Fibroblast of pulmonary artery (primary cell): ENCODE data around the gene UBE2E3.

ENCODE experiments used
- DNase-seq: peaks from one replicate; pipeline ENCODE4 v3.0.0-alpha.2; 2010; ENCODE audit warnings: low read depth
- H3K4me3 ChIP-seq: replicated peaks from 2 replicates; pipeline ENCODE4 v1.5.1; 2011; ENCODE audit warnings: low read depth, mild to moderate bottlenecking, control low read depth, low read length, moderate library complexity
- TF ChIP-seq, protein P1 (sequence below): IDR thresholded peaks from 2 replicates; pipeline ENCODE4 v1.5.1; 2011; ENCODE audit warnings: mild to moderate bottlenecking, control low read depth, low read length, inconsistent platforms; ENCODE audit errors: missing control alignments

UBE2E3 gene

DNA sequence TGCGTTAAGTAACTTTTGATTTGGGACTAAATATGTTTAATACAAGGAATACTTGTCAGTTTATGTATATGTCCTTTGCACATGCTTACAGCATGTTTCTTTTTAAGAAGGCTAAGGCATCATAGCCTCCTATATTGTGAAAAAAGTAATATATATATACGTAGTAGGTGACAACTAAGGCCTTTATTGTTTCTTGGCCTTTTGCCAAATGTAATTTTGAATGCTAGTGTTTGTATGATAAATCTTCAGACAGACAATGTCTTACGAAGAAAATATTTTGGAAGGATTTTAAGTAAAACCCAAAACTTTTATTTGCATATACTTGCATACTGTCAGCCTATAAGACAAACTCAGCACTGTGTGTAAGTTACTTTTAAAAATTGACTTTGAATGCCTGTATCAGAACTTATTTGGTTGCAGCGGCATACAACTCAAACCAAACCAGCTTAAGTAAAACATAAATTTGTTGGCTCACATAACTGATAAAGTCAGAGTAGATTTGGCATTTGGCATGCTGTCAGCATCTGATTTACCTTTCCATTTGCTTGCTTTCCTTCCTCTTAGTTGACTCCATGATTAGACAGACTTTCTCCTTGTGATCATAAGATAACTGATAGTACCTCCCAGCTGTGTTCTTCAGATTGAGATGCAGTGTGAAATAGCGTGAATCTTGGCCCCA, 24.4 kb downstream of the UBE2E3 start:
- no peak overlapping the region for H3K4me3 ChIP-seq
- TF ChIP-seq, protein P1, sequence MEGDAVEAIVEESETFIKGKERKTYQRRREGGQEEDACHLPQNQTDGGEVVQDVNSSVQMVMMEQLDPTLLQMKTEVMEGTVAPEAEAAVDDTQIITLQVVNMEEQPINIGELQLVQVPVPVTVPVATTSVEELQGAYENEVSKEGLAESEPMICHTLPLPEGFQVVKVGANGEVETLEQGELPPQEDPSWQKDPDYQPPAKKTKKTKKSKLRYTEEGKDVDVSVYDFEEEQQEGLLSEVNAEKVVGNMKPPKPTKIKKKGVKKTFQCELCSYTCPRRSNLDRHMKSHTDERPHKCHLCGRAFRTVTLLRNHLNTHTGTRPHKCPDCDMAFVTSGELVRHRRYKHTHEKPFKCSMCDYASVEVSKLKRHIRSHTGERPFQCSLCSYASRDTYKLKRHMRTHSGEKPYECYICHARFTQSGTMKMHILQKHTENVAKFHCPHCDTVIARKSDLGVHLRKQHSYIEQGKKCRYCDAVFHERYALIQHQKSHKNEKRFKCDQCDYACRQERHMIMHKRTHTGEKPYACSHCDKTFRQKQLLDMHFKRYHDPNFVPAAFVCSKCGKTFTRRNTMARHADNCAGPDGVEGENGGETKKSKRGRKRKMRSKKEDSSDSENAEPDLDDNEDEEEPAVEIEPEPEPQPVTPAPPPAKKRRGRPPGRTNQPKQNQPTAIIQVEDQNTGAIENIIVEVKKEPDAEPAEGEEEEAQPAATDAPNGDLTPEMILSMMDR, result no peak
- DNase-seq, result no peak

DNA sequence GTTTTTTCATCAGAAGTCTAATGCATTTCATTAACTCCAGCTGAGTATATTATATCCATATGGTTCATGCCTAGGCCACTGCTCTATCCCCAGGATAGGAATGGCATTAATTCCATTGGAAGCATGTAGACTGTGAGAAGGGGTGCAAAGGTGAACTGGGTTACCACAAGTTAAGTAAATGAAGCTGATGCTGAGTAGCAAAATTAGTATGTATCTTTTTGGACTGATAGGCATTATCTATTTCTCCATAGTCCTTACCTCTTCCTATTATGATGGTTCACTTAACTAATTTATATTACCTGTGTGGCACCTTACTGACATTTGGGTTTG, 24.9 kb downstream of the UBE2E3 start:
- TF ChIP-seq, protein P1, result no peak
- DNase-seq, result no peak
- no peak overlapping the region for H3K4me3 ChIP-seq

DNA sequence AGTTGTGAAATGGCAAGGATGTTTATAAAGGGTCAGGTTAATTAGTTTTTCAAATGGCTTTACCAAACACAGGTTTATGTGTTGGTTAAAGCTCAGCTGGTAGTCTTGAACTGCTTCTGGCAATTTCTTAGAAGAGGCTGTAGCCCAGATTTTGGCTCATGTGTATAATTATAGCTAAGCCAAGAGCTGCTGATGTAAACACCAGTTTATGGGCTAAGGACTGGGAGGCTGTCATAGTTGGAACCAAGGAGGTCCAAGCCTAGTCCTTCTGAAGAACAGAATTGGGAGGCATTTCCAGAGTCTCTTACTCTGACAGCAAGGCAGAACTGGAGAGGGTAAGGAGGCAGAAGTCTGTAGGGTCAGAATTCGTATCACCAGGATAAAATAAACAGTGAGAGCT, 25.4 kb downstream of the UBE2E3 start:
- no peak for DNase-seq
- TF ChIP-seq, protein P1, result no peak
- no peak overlapping the region for H3K4me3 ChIP-seq

DNA sequence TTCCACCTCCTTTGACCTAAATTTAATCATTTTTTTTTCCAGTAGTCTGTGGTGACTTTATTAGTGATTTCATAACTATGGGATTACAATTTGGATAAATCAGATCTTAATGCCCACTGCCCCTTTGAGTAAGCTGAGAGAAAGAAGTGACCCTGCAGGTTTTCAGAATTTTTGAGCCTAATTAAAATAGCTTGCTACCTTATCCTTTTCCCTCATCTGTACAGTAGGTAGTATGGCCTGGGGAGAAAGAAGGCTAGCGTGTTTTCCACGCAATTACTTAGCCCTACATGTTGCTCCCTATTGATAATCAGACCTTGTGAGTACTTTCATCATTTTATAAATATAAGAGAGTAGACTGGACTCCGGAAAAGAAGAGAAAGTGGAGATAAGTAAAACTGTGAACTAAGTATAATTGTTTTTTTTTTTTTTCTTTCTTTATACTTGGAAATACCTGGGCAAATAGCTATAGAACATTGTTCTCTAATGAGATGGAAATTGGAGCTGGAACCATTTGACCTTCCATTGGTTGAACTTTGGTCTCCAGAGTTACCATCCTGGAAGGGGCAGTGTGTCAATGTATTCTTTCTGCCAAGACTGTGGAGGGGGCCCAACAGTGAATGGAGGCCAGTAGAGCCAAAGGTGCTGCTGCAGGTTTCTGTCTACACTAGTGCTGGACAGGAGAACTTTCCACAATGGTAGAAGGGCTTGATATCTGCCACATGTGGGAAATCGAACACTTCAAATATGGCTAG, 26.9 kb downstream of the UBE2E3 start:
- TF ChIP-seq, protein P1, result no peak
- DNase-seq, result no peak
- H3K4me3 ChIP-seq, result no peak overlapping the region

DNA sequence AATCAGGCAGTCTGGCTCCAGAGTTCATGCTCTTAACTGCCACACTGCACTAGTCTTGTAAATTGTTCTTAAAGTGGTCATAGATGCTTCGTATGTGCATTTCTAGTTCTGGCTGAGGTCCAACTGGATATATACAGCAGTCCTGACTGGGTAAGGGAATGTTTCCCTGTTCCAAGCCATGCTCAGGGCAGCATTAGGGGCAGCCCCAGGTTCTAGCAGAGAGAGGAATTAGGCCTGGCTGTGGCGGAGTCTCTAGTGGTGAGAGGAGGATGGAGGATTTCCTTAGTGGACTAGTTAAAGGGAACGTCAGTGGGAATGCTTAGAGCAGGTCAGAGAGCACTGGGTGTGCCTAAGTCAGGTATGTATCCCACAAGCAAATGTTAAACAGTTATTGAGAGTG, 28.0 kb downstream of the UBE2E3 start:
- TF ChIP-seq, protein P1, result no peak
- no peak overlapping the region for H3K4me3 ChIP-seq
- no peak for DNase-seq

DNA sequence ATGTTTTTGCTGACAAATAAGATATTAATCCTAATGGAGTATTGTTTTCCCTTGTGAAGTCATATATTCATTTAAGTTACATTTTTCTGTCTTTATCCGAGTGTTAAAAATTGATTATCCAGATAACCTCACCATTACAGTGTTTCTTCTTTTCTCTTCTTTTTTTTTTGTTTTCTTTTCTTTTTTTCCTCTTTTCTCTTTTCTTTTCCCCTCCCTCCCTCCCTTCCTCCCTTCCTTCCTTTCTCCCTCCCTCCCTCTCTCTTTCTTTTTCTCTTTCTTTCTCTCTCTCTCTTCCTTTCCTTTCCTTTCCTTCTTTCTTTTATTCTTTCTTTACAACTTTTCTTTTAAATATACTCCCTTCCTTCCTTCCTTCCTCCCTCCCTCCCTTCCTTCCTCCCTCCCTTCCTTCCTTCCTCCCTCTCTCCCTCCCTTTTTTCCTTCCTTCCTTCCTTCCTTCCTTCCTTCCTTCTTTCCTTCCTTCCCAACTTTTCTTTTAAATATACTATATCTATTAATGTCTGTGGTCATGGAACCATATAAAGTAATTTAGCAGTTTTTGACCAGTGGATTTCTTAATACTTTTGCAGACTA, 40.9 kb downstream of the UBE2E3 start:
- DNase-seq, result no peak
- H3K4me3 ChIP-seq, result no peak overlapping the region
- TF ChIP-seq, protein P1, result no peak
